Measurements from ENCODE around the gene UACA.
"Not testable (repeated sequence)": the region's sequence is repeated elsewhere in the genome, so short reads cannot be mapped to it uniquely, and the experiment has no call there.

UACA gene

DNA sequence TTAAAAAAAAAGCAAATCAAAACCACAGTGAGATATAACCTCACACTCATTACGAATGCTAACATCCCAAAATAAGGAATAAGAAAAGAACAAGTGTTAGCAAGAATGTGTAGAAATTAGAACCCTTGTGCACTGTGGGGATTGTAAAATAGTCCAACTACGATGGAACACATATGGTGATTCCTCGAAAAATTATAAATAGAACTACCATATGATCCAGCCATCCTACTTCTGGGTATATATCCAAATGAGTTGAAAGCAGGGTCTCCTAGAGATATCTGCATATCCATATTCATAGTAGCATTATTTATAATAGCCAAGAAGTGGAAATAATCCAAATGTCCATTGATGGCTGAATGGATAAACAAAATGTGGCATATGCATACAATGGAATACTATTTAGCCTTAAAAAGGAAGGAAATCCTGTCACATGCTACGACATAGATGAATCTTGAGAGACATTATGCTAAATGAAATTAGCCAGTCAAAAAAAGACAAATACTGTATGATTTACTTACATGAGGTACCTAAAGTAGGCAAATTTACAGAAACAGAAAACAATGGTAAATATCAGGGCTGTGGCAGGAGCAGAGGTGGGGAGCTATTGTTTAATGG is 55.6 kb downstream of the UACA start:
- no peak for DNase-seq

- DNase-seq = no peak
Measured at GRCh38 chr15:70704731-70705130, 58.6 kb downstream of the UACA start.

DNA sequence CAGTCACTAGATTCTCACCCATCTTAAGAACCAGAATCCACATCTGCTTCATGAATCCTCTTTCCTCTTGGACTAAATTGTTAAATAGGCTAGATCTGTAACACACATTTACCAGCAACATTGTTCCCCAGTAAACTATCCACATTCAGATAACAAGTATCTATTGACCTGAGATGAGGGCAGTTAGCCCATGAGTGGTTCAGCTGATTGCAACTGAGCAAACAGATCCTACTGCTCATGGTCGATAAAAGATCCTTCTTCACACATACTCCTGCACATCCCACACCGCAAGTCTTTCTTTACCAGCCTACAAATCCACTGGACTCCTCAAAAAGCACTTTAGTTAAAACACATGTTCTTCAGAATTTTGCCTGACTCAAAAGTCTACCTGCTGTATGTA is 59.2 kb downstream of the UACA start:
- no peak for DNase-seq

- no peak for DNase-seq
Measured at GRCh38 chr15:70703096-70703878, 60.1 kb downstream of the UACA start.

DNA sequence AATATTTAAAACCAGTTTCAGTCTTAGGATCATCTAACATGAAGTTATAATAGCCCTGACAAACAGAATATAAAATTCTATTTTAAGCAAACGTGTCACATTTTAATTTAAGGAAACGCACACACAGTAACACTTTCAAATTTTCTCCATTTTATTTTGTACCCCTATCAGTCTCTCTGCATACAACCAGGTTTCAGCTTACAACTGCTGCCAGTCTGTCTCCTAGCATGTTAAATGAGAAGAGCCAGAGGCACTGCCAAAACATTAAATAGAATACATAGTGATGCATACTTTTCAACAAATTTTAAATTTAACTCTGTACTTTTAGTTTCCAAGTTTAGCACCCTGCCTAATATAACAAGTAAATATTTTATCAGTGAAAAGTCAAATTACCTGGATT is 60.8 kb downstream of the UACA start:
- no peak for DNase-seq

DNA sequence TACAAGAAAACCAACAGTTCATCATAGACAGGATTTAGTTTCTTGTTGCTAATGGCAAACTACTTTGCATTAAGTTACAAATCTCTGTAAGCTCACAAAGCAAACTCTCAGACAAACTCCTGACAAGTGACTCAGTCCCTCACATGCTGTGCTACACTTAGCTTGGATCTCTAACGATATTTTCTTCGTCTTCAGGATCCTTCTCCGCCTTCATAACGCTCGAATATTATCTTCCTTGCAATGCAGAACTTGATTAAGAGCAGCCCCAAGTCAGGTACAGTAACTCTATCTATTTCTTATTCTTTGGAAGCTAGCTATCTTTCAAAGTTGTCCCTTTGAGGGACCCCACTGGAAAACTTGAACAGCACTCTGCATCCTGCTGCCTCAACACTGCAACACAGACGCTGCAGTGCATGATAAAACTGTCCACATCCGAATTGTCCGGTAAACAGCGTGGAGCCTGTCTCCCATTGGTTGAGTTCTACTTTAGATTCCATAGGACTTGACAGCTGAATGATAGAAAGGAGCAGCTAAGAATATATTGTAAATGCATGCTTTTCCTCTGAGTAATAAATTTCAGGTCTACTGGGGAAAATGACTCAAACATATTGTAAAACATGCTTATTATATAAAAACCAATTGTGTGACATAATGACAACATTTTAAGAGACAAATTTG is 61.3 kb downstream of the UACA start:
- no peak for DNase-seq

DNA sequence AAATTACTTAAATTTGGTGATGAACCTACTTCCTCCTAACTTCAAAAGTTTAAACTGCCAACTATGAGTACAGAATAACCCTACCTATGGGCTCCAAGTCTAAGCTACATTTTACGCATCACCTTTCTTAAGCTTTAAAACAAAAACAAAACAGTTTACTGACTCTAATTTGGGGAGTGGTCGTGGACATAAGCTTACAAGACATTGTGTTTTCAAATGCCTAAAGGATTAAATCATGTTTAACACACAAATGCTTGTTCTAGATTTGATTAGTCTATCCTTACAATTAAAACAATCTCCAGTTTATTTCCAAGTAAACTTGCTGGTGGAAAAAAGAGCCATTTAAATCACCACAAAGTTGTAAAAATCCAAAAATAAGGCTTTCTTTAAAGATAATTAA is 62.2 kb downstream of the UACA start:
- DNase-seq = no peak

GRCh38 chr15:70699890-70700289 is 63.5 kb downstream of the UACA start:
- no peak for DNase-seq

DNA sequence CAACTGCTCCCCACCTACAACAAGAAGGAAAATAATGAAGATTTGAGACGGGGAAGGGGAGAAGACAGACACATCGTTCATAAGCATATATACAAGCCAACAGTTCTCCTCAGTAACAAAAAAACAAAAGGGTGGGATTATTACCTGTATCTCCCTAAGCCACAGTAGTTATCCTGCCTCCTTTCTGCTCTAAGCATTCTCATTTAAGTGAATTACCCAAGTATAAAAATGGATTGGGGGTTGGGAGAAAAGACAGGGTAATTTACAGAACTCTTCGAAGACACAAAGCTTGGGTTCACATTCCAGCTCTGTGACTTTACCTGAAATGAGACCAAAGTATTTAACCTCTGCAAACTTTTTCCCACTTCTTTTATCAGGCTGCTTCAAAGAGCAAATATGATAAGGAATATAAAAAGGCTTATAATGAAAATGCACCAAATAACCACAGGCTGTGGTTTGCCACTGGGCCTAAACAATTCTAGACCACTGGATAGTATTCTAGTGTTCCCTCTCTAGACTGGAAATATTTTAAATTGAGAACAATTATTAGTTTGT is 64.4 kb downstream of the UACA start:
- no peak for DNase-seq

- no peak for DNase-seq
Measured at GRCh38 chr15:70698426-70698825, 64.9 kb downstream of the UACA start.

GRCh38 chr15:70690491-70691276 is 72.7 kb downstream of the UACA start:
- DNase-seq = no peak

DNA sequence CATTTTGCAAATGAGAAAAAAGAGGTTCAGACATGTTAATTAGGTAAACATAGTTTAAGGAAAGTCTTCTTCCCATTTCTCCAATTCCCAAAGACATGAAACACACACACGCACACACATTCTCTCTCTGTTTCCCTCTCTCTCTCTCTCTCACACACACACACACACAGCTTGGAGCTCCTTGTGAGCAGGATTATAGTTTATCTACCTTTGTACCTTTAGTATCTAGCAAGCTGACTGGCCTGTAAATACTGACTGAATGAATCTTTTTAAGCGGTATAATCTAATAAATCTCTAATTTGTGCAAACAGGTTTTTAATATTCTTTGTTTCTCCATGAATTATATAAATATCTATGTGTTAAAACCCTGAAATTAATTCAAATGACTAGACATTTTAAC is 73.3 kb downstream of the UACA start:
- no peak for DNase-seq

- no peak for DNase-seq
Measured at GRCh38 chr15:70687482-70687881, 75.9 kb downstream of the UACA start.

DNA sequence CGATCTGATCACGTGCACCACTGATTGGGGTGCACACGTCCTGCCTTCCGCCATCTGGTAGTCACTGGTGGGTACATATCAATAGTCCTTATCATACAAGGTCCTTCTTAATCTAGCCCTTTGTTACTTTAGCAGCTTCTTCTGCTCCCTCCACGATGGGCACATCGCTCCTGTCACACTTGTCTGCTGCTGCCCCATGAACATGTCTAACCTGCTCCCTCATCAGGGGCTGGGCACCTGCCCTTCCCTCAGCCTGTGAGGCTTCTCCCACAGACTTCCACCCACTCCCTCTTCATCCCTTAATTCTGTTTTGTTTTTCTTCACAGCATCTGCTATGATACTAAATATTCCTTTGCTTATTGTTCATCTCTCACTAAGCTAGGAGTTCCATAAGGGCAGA is 82.5 kb downstream of the UACA start:
- no peak for DNase-seq

- no peak for DNase-seq
Measured at GRCh38 chr15:70679919-70680231, 83.5 kb downstream of the UACA start.

DNA sequence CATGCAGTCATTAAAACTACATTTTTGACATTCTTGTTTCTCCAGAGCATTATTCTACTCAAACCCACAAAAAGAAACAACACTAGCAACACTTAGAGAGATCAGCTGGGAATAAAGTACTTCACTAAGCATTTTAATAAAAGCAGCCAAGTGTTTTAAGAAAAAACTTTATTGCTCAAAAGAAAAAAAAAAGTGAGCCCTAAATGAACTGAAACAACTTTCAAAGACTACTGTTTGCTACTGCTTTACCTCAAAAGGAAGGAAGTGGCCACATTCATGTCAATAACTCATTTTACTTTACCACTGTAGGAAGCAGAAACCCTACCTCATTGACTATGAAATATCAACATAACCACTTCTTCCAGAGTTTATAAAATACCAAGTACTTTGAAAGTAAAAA is 91.3 kb downstream of the UACA start:
- DNase-seq = no peak

- peak; percentile 31 for DNase-seq
Measured at GRCh38 chr15:70670680-70671079, 92.7 kb downstream of the UACA start.

- no peak for DNase-seq
Measured at GRCh38 chr15:70669966-70670658, 93.2 kb downstream of the UACA start.

GRCh38 chr15:70669006-70669602 is 94.3 kb downstream of the UACA start:
- DNase-seq = no peak

GRCh38 chr15:70665599-70665998 is 97.8 kb downstream of the UACA start:
- no peak for DNase-seq

DNA sequence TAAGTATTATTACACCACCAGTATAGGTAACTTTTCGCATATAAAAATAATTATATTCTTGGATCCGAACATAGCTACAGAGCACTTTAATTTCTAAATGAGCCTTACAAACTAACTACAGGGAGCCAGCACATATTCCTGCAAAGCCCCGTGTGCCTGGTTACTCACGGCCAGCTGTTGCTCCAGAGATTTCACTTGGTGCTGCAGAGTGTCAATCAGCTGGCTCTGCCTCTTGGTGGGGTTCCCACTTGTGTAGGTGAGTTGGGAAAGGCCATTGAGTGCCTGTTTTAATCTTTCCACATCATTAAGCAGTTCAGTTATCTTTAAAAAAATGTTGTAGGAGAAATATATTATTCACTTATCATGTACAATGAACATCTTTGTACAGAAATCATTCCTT is 98.9 kb downstream of the UACA start:
- no peak for DNase-seq

DNA sequence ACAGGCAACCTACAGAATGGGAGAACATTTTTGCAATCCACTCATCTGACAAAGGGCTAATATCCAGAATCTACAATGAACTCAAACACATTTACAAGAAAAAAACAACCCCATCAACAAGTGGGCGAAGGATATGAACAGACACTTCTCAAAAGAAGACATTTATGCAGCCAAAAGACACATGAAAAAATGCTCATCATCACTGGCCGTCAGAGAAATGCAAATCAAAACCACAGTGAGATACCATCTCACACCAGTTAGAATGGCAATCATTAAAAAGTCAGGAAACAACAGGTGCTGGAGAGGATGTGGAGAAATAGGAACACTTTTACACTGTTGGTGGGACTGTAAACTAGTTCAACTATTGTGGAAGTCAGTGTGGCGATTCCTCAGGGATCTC is 100.3 kb downstream of the UACA start:
- DNase-seq = not testable (repeated sequence)

All from OCI-M1 (cell line).